Liver (tissue), 3 donors: ENCODE results near the gene ZNF468.
"Not testable (repeated sequence)": the region's sequence is repeated elsewhere in the genome, so short reads cannot be mapped to it uniquely, and the experiment has no call there.

Source experiments
- HNF4G ChIP-seq: IDR thresholded peaks from 2 replicates; pipeline ENCODE4 v1.6.1; 2016; ENCODE audit warnings: antibody characterized with exemption
- JUND ChIP-seq, 2 donors: IDR thresholded peaks; 2 replicates each; pipeline ENCODE4 v1.6.1; 2016; ENCODE audit warnings: antibody characterized with exemption in 2 of 2
- RAD21 ChIP-seq, 2 donors: IDR thresholded peaks; 2 replicates each; pipeline ENCODE4 v1.6.1; 2016; ENCODE audit warnings: antibody characterized with exemption in 2 of 2, mild to moderate bottlenecking in 2 of 2
- YY1 ChIP-seq: IDR thresholded peaks from 2 replicates; pipeline ENCODE4 v1.6.1; 2016; ENCODE audit warnings: antibody characterized with exemption, mild to moderate bottlenecking
- TF ChIP-seq, protein P1 (sequence below): fragments of 150-350 bp; IDR thresholded peaks from 2 replicates; pipeline ENCODE4 v1.5.1; 2017; ENCODE audit warnings: improper control_type of control experiment, low read depth, low read length; ENCODE audit not compliant: missing input control
- TF ChIP-seq, protein P2 (sequence below): IDR thresholded peaks from 2 replicates; pipeline ENCODE4 v1.6.1; 2016; ENCODE audit warnings: antibody characterized with exemption, mild to moderate bottlenecking
- TF ChIP-seq, protein P3 (sequence below): IDR thresholded peaks from 2 replicates; pipeline ENCODE4 v1.6.1; 2016; ENCODE audit warnings: antibody characterized with exemption
- TF ChIP-seq, protein P4 (sequence below): IDR thresholded peaks from 2 replicates; pipeline ENCODE4 v1.6.1; 2016; ENCODE audit warnings: antibody characterized with exemption
- donor health status: healthy.
- donor health status: healthy.

DNA sequence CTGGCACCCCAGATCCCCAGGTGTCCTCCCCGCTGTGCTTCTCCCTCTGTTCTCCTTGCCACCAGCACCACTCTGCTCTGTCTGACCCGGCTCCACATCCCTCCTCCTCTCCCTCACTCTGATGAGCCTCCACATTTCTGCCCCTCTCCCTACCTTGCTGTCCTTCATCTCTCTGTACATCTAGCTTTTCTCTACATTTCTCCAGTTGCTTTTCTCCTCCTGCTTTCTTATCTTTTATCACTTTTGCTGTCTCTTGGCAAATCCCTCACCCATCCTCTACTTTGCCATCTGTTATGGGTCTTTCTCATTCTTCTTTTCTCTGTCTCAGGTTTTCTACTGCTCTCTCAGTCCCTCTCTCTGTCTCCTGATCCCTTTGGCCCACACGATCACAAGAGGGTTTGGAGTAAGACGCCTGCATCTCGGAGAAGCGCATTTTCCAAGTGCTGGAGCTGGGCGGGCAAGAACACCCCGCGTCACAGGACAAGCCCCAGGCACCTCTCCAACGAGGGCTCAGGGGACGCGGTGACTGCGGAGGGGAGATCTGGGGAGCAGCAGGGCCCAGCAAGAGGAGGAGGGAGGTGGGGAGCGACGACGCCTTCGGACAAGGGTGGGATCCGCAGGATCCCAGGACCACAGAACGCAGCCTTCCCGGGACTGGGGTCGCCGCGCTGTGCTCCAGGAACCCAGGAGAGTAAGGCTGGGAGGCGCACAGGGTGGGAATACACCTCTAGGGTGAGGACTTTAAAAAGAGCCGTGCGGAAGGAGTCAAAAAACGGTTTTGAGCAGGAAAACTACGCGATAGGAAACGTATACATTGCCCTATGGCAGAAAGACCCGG is 660 bp downstream of the ZNF468 start:
- TF ChIP-seq, protein P1, sequence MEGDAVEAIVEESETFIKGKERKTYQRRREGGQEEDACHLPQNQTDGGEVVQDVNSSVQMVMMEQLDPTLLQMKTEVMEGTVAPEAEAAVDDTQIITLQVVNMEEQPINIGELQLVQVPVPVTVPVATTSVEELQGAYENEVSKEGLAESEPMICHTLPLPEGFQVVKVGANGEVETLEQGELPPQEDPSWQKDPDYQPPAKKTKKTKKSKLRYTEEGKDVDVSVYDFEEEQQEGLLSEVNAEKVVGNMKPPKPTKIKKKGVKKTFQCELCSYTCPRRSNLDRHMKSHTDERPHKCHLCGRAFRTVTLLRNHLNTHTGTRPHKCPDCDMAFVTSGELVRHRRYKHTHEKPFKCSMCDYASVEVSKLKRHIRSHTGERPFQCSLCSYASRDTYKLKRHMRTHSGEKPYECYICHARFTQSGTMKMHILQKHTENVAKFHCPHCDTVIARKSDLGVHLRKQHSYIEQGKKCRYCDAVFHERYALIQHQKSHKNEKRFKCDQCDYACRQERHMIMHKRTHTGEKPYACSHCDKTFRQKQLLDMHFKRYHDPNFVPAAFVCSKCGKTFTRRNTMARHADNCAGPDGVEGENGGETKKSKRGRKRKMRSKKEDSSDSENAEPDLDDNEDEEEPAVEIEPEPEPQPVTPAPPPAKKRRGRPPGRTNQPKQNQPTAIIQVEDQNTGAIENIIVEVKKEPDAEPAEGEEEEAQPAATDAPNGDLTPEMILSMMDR = not testable (repeated sequence)
- not testable (repeated sequence) for TF ChIP-seq JUND (IDR thresholded peaks at IDR 0.05); YY1; RAD21 (IDR thresholded peaks at IDR 0.05); HNF4G
- TF ChIP-seq, protein P2, sequence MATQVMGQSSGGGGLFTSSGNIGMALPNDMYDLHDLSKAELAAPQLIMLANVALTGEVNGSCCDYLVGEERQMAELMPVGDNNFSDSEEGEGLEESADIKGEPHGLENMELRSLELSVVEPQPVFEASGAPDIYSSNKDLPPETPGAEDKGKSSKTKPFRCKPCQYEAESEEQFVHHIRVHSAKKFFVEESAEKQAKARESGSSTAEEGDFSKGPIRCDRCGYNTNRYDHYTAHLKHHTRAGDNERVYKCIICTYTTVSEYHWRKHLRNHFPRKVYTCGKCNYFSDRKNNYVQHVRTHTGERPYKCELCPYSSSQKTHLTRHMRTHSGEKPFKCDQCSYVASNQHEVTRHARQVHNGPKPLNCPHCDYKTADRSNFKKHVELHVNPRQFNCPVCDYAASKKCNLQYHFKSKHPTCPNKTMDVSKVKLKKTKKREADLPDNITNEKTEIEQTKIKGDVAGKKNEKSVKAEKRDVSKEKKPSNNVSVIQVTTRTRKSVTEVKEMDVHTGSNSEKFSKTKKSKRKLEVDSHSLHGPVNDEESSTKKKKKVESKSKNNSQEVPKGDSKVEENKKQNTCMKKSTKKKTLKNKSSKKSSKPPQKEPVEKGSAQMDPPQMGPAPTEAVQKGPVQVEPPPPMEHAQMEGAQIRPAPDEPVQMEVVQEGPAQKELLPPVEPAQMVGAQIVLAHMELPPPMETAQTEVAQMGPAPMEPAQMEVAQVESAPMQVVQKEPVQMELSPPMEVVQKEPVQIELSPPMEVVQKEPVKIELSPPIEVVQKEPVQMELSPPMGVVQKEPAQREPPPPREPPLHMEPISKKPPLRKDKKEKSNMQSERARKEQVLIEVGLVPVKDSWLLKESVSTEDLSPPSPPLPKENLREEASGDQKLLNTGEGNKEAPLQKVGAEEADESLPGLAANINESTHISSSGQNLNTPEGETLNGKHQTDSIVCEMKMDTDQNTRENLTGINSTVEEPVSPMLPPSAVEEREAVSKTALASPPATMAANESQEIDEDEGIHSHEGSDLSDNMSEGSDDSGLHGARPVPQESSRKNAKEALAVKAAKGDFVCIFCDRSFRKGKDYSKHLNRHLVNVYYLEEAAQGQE = not testable (repeated sequence)
- TF ChIP-seq, protein P3, sequence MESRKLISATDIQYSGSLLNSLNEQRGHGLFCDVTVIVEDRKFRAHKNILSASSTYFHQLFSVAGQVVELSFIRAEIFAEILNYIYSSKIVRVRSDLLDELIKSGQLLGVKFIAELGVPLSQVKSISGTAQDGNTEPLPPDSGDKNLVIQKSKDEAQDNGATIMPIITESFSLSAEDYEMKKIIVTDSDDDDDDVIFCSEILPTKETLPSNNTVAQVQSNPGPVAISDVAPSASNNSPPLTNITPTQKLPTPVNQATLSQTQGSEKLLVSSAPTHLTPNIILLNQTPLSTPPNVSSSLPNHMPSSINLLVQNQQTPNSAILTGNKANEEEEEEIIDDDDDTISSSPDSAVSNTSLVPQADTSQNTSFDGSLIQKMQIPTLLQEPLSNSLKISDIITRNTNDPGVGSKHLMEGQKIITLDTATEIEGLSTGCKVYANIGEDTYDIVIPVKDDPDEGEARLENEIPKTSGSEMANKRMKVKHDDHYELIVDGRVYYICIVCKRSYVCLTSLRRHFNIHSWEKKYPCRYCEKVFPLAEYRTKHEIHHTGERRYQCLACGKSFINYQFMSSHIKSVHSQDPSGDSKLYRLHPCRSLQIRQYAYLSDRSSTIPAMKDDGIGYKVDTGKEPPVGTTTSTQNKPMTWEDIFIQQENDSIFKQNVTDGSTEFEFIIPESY = not testable (repeated sequence)
- TF ChIP-seq, protein P4, sequence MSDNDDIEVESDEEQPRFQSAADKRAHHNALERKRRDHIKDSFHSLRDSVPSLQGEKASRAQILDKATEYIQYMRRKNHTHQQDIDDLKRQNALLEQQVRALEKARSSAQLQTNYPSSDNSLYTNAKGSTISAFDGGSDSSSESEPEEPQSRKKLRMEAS = not testable (repeated sequence)
